Measurements from ENCODE around the gene GGACT. TPM values are rescaled to one million over a fixed set of nuclear protein-coding genes. Genes with fewer than 3 reads are reported as not detected.

GGACT gene
- total RNA-seq, 1 experiment from 2014 or later: 3.8 TPM

- Histone ChIP-seq H3K9me3 (ENCODE audit: low read depth, low read length, poor library complexity, severe bottlenecking) (no peaks in the 10 kb centered on the region), H3K4me3 (ENCODE audit: low read depth, low read length, poor library complexity, severe bottlenecking) (no peak overlapping the region), H3K4me1 (ENCODE audit: insufficient read depth, low read length, poor library complexity, severe bottlenecking) (peaks cover 7% of the 10 kb centered on the region), H3K27ac (ENCODE audit: low read depth, low read length, poor library complexity, severe bottlenecking) (no peak overlapping the region), H3K27me3 (replicated peaks; ENCODE audit: insufficient read depth, low read depth, low read length, poor library complexity) (no peaks in the 10 kb centered on the region), H3K36me3 (ENCODE audit: insufficient read depth, low read length, poor library complexity, severe bottlenecking) (peaks cover 10% of the 10 kb centered on the region)
- no TSS peak for BruUV-seq (replicated peaks)
- DNase-seq (ENCODE audit: low spot score): no peak
- no peak for TF ChIP-seq EZH2 (IDR thresholded peaks at IDR 0.05; ENCODE audit: borderline replicate concordance, low read depth, low read length, poor library complexity, severe bottlenecking)
- TF ChIP-seq, protein P1, sequence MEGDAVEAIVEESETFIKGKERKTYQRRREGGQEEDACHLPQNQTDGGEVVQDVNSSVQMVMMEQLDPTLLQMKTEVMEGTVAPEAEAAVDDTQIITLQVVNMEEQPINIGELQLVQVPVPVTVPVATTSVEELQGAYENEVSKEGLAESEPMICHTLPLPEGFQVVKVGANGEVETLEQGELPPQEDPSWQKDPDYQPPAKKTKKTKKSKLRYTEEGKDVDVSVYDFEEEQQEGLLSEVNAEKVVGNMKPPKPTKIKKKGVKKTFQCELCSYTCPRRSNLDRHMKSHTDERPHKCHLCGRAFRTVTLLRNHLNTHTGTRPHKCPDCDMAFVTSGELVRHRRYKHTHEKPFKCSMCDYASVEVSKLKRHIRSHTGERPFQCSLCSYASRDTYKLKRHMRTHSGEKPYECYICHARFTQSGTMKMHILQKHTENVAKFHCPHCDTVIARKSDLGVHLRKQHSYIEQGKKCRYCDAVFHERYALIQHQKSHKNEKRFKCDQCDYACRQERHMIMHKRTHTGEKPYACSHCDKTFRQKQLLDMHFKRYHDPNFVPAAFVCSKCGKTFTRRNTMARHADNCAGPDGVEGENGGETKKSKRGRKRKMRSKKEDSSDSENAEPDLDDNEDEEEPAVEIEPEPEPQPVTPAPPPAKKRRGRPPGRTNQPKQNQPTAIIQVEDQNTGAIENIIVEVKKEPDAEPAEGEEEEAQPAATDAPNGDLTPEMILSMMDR (conservative IDR thresholded peaks at IDR 0.05; ENCODE audit: low read depth, low read length): no peak
- POLR2A ChIA-PET (ENCODE audit: low non-redundant PET): no interaction called here
- intact Hi-C loops (cut with micrococcal nuclease; ENCODE audit: unreplicated experiment): no loop called here
- CTCF ChIA-PET: no interaction called here
These were observed 60.2 kb downstream of the GGACT start for GRCh38 chr13:100528353-100528752.

GRCh38 chr13:100527644-100528043 is 60.9 kb downstream of the GGACT start:
- no peak for DNase-seq (ENCODE audit: low spot score)
- intact Hi-C loops (cut with micrococcal nuclease; ENCODE audit: unreplicated experiment): no loop called here
- no peak overlapping the region for H3K27ac ChIP-seq (ENCODE audit: low read depth, low read length, poor library complexity, severe bottlenecking)
- ChIA-PET CTCF (no interaction called here), POLR2A (ENCODE audit: low non-redundant PET) (no interaction called here)
- TF ChIP-seq, protein P1 (conservative IDR thresholded peaks at IDR 0.05; ENCODE audit: low read depth, low read length): no peak
- no peak for TF ChIP-seq EZH2 (IDR thresholded peaks at IDR 0.05; ENCODE audit: borderline replicate concordance, low read depth, low read length, poor library complexity, severe bottlenecking)
- no peak overlapping the region for H3K4me3 ChIP-seq (ENCODE audit: low read depth, low read length, poor library complexity, severe bottlenecking)
- H3K36me3 ChIP-seq (ENCODE audit: insufficient read depth, low read length, poor library complexity, severe bottlenecking): peaks cover 10% of the 10 kb centered on the region
- H3K27me3 ChIP-seq (replicated peaks; ENCODE audit: insufficient read depth, low read depth, low read length, poor library complexity): no peaks in the 10 kb centered on the region
- no TSS peak for BruUV-seq (replicated peaks)
- H3K9me3 ChIP-seq (ENCODE audit: low read depth, low read length, poor library complexity, severe bottlenecking): no peaks in the 10 kb centered on the region
- H3K4me1 ChIP-seq (ENCODE audit: insufficient read depth, low read length, poor library complexity, severe bottlenecking): peaks cover 14% of the 10 kb centered on the region

DNA sequence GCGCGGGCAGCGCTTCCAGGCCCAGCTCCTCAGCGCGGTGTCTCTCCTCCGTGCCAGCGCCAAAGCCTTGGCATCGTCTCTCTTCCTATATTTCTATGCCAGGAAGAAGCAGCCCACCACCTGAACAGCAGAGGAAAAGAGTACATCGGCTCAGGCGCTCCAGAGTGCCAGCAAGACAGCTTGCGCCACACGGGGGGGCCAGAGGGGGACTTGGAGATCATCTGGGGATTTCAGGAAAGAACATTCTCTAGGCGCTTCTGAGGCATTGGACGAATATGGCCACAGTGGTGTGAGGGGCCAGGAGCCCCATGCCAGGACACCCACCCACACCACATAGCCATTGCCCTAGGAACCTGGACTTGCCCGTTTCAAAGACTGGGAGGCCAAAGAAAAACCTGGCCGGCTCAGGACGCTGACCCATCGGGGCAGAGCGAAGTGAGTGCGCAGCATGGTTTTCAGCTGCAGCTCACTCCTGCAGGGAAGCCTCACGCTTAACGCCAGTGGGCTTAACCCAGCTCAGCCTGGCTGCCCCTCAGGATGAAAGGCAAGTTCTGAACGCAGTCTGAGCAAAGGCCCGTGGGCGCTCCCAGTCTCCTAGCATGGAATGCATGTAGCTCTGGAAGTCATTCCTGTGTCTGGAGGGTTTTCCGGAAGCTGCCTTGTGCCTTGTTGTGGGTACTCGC is 62.1 kb downstream of the GGACT start:
- intact Hi-C loops (cut with micrococcal nuclease; ENCODE audit: unreplicated experiment): no loop called here
- POLR2A ChIA-PET (ENCODE audit: low non-redundant PET): no interaction called here

More for the DNA sequence above, 62.1 kb downstream of the GGACT start:
- H3K9me3 ChIP-seq (ENCODE audit: low read depth, low read length, poor library complexity, severe bottlenecking): no peaks in the 10 kb centered on the region
- no peak overlapping the region for H3K27ac ChIP-seq (ENCODE audit: low read depth, low read length, poor library complexity, severe bottlenecking)
- BruUV-seq (replicated peaks): no TSS peak
- no peak for DNase-seq (ENCODE audit: low spot score)
- no peaks in the 10 kb centered on the region for H3K27me3 ChIP-seq (replicated peaks; ENCODE audit: insufficient read depth, low read depth, low read length, poor library complexity)
- peaks cover 26% of the 10 kb centered on the region for H3K4me1 ChIP-seq (ENCODE audit: insufficient read depth, low read length, poor library complexity, severe bottlenecking)
- CTCF ChIA-PET: no interaction called here
- TF ChIP-seq, protein P1 (conservative IDR thresholded peaks at IDR 0.05; ENCODE audit: low read depth, low read length): no peak
- no peak for TF ChIP-seq EZH2 (IDR thresholded peaks at IDR 0.05; ENCODE audit: borderline replicate concordance, low read depth, low read length, poor library complexity, severe bottlenecking)
- no peak overlapping the region for H3K4me3 ChIP-seq (ENCODE audit: low read depth, low read length, poor library complexity, severe bottlenecking)
- H3K36me3 ChIP-seq (ENCODE audit: insufficient read depth, low read length, poor library complexity, severe bottlenecking): peaks cover 10% of the 10 kb centered on the region

Measured in A673 (cell line).